Gastroesophageal sphincter (tissue), 3 donors: Measurements from ENCODE around the gene HAUS7.

ENCODE experiments used
- POLR2A ChIP-seq, 2 donors: fragments of 450-650 bp; IDR thresholded peaks; one replicate each; pipeline ENCODE4 v1.6.1; 2017; ENCODE audit warnings: antibody characterized with exemption in 2 of 2, mild to moderate bottlenecking in 2 of 2, moderate library complexity in 1 of 2
- POLR2AphosphoS5 ChIP-seq: sonication (generic); formaldehyde crosslinking; IDR thresholded peaks from one replicate; pipeline ENCODE4 v1.6.1; 2017; ENCODE audit warnings: antibody characterized with exemption
- TF ChIP-seq, protein P1 (sequence below), 4 experiments: fragments of 200-600 bp in 2 of 4; fragments of 450-650 bp in 2 of 4; sonication (generic) in 1 of 4; IDR thresholded peaks; one replicate each; pipeline ENCODE4 v1.5.1; 2017 to 2019; ENCODE audit warnings: antibody characterized with exemption in 4 of 4, mild to moderate bottlenecking in 2 of 4, moderate library complexity in 2 of 4

DNA sequence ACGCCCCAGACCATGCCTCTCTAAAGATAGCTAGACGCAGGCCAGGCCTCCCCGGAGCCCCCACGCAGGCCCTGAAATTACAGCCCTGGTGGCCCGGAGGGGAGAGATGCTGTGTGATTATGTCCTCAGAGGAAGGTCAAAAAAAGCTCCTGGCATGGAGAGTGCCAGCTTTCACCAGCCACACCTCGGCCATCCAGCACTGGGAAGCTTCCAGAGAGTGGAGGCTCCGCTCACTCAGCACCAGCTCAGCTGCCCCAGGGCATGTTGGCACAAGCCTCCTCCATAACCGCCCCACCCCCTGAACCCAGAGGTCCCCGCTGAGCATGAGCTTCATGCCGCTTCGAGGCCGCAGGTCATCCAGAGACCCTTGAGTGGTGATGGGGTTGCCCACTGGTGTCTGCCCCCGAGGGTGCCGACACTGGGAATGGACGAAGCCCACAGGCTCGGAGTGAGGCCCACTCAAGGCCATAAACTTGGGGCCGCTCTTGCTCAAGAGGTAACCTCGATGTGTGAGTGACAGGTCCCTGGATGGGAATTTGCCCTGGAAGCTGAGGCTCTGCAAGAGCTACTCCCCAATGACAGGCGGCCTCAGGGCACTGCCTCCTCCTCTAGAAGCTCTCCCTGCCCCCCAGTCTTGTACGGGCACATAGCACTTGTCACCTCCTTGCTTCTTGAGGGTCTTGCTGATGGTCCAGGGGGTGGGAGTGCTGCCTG, 20.0 kb upstream of the HAUS7 start:
- TF ChIP-seq, protein P1, sequence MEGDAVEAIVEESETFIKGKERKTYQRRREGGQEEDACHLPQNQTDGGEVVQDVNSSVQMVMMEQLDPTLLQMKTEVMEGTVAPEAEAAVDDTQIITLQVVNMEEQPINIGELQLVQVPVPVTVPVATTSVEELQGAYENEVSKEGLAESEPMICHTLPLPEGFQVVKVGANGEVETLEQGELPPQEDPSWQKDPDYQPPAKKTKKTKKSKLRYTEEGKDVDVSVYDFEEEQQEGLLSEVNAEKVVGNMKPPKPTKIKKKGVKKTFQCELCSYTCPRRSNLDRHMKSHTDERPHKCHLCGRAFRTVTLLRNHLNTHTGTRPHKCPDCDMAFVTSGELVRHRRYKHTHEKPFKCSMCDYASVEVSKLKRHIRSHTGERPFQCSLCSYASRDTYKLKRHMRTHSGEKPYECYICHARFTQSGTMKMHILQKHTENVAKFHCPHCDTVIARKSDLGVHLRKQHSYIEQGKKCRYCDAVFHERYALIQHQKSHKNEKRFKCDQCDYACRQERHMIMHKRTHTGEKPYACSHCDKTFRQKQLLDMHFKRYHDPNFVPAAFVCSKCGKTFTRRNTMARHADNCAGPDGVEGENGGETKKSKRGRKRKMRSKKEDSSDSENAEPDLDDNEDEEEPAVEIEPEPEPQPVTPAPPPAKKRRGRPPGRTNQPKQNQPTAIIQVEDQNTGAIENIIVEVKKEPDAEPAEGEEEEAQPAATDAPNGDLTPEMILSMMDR (IDR thresholded peaks at IDR 0.05) = no peak
- TF ChIP-seq POLR2AphosphoS5 (no peak), POLR2A (IDR thresholded peaks at IDR 0.05) (no peak)
